ENCODE measurements around the gene MRPL23.
"Not testable (repeated sequence)": the region's sequence is repeated elsewhere in the genome, so short reads cannot be mapped to it uniquely, and the experiment has no call there.

DNA sequence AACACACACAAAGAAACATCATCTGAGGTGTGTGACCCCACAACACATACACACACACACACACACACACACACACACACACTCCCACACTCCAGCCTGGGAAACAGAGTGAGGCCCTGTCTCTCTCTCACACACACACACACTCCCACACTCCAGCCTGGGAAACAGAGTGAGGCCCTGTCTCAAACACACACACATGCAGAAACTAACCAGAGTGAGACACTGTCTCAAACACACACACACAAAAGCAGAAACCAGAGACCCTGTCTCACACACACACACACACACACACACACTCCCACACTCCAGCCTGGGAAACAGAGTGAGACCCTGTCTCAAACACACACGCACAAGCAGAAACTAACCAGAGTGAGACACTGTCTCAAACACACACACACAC, 7.3 kb upstream of the MRPL23 start:
- TF ChIP-seq BRCA1 (CRISPR knock-in tag; IDR thresholded peaks at IDR 0.05); ISX (CRISPR knock-in tag; conservative IDR thresholded peaks at IDR 0.05): not testable (repeated sequence)
- TF ChIP-seq, protein P1, sequence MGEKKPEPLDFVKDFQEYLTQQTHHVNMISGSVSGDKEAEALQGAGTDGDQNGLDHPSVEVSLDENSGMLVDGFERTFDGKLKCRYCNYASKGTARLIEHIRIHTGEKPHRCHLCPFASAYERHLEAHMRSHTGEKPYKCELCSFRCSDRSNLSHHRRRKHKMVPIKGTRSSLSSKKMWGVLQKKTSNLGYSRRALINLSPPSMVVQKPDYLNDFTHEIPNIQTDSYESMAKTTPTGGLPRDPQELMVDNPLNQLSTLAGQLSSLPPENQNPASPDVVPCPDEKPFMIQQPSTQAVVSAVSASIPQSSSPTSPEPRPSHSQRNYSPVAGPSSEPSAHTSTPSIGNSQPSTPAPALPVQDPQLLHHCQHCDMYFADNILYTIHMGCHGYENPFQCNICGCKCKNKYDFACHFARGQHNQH (CRISPR knock-in tag; IDR thresholded peaks at IDR 0.05): not testable (repeated sequence)

Data from HepG2 (cell line).